ENCODE measurements around the gene ANKRD39. TPM values are rescaled to one million over a fixed set of nuclear protein-coding genes. Genes with fewer than 3 reads are reported as not detected.

Gene ANKRD39
- total and polyA plus RNA-seq, 2 experiments from 2014 or later, result 17.5 to 32.0 TPM

- no peaks in the 10 kb centered on the region for H3K79me2 ChIP-seq (replicated peaks; ENCODE audit: insufficient read depth)
- Mint-ChIP-seq H3K27me3 (ENCODE audit: insufficient read depth, low read depth, poor library complexity) (peaks cover 35% of the 10 kb centered on the region), H3K36me3 (ENCODE audit: low read depth) (no peaks in the 10 kb centered on the region), H3K9me3 (no peaks in the 10 kb centered on the region; the same call in 2 of the 3 replicates), H3K4me3 (peak overlapping the region; percentile 46), H3K4me1 (peaks cover 40% of the 10 kb centered on the region), H3K27ac (peak overlapping the region; percentile 91)
- DNase-seq (ENCODE audit: low spot score) (peak; percentile 69), ATAC-seq (peak; percentile 71)
- H3K36me3 ChIP-seq (ENCODE audit: insufficient read depth), result no peaks in the 10 kb centered on the region
- H3K9me2 ChIP-seq (ENCODE audit: insufficient read depth), result no peaks in the 10 kb centered on the region
- TF ChIP-seq EZH2phosphoT487 (IDR thresholded peaks at IDR 0.05; ENCODE audit: unreplicated experiment) (no peak), POLR2AphosphoS5 (IDR thresholded peaks at IDR 0.05; ENCODE audit: low read depth) (0 out of 2 replicates have a peak, but pooled peaks have one; percentile 14), ZNF331 (CRISPR knock-in tag; IDR thresholded peaks at IDR 0.05; ENCODE audit: low read depth) (no peak), ETS1 (IDR thresholded peaks at IDR 0.05) (no peak), ZNF462 (CRISPR knock-in tag; IDR thresholded peaks at IDR 0.05) (peak; percentile 49; the same call in 1 of the 2 replicates), NANOG (IDR thresholded peaks at IDR 0.05; ENCODE audit: borderline replicate concordance) (peak; percentile 36; the same call in 1 of the 2 replicates)
- TF ChIP-seq, protein P1, sequence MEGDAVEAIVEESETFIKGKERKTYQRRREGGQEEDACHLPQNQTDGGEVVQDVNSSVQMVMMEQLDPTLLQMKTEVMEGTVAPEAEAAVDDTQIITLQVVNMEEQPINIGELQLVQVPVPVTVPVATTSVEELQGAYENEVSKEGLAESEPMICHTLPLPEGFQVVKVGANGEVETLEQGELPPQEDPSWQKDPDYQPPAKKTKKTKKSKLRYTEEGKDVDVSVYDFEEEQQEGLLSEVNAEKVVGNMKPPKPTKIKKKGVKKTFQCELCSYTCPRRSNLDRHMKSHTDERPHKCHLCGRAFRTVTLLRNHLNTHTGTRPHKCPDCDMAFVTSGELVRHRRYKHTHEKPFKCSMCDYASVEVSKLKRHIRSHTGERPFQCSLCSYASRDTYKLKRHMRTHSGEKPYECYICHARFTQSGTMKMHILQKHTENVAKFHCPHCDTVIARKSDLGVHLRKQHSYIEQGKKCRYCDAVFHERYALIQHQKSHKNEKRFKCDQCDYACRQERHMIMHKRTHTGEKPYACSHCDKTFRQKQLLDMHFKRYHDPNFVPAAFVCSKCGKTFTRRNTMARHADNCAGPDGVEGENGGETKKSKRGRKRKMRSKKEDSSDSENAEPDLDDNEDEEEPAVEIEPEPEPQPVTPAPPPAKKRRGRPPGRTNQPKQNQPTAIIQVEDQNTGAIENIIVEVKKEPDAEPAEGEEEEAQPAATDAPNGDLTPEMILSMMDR (conservative IDR thresholded peaks at IDR 0.05; ENCODE audit: low read depth in 2 of 2), result no peak
- H3K4me1 ChIP-seq (ENCODE audit: insufficient read depth), result peaks cover 30% of the 10 kb centered on the region
- H4K20me1 ChIP-seq (replicated peaks; ENCODE audit: insufficient read depth), result no peaks in the 10 kb centered on the region
- no peaks in the 10 kb centered on the region for H3K27me3 ChIP-seq (ENCODE audit: insufficient read depth)
- H3K4me3 ChIP-seq, result peak overlapping the region; percentile 26
- peaks cover 8% of the 10 kb centered on the region; the same call in 1 of the 2 replicates for H3F3A ChIP-seq (replicated peaks; ENCODE audit: low read depth)
- peak overlapping the region; percentile 67 for H2AFZ ChIP-seq
- H3K4me2 ChIP-seq, result peak overlapping the region; percentile 58
- H3K27ac ChIP-seq (ENCODE audit: low read depth), result peak overlapping the region; percentile 77; the same call in 1 of the 2 replicates
Observed at GRCh38 chr2:96881349-96882195, 23.8 kb upstream of the ANKRD39 start.

Data from GM23338 (cell line).